VCaP (cell line): ENCODE measurements around the gene STK39.

ENCODE experiments used
- H3K27ac ChIP-seq: fragments of 450-650 bp; 2 replicates; pipeline ENCODE4 v1.5.1; 2017
- TF ChIP-seq, protein P1 (sequence below): fragments of 450-650 bp; conservative IDR thresholded peaks from 2 replicates; pipeline ENCODE4 v1.5.1; 2017; ENCODE audit warnings: mild to moderate bottlenecking, moderate library complexity

STK39 gene

DNA sequence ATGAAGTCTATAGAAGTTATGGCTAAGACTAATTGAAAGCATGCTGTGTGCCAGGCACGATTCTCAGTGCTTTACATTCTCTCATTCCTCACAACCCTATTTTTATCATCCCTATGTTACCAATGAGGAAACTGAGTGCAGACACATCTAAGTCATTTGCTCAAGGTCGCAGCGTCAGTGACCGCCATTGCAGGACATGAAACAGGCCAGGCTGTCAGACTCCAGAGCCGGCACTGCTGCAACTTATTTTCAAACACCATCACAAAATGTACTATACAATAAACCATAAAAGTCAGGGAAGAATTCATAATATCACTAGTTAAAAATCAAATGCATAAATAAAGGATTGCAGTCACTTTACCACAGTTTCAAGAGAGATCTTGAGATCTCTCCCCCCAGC is 5.6 kb downstream of the STK39 start:
- TF ChIP-seq, protein P1, sequence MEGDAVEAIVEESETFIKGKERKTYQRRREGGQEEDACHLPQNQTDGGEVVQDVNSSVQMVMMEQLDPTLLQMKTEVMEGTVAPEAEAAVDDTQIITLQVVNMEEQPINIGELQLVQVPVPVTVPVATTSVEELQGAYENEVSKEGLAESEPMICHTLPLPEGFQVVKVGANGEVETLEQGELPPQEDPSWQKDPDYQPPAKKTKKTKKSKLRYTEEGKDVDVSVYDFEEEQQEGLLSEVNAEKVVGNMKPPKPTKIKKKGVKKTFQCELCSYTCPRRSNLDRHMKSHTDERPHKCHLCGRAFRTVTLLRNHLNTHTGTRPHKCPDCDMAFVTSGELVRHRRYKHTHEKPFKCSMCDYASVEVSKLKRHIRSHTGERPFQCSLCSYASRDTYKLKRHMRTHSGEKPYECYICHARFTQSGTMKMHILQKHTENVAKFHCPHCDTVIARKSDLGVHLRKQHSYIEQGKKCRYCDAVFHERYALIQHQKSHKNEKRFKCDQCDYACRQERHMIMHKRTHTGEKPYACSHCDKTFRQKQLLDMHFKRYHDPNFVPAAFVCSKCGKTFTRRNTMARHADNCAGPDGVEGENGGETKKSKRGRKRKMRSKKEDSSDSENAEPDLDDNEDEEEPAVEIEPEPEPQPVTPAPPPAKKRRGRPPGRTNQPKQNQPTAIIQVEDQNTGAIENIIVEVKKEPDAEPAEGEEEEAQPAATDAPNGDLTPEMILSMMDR = no peak
- H3K27ac ChIP-seq = no peak overlapping the region

DNA sequence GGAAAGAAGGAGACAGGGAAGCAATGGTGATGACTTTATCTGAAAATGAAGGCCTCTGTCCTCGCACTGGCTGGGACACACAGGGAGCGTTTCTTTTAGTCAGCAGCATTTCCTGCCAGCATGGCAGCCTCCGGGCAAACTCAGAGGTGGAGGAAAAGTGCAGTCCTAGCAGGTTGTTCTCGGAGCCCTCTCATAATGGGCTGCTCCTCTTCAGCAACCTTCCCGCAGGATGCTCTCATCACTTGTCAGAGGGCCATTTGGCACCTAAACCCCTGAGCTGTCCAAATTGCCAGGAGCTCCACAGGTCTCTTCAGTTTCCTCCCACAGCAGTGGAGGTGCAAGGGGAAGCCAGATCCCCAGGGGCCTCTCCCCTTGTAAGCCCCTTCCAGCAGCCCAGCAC is 6.2 kb downstream of the STK39 start:
- H3K27ac ChIP-seq = no peak overlapping the region
- TF ChIP-seq, protein P1 = no peak

DNA sequence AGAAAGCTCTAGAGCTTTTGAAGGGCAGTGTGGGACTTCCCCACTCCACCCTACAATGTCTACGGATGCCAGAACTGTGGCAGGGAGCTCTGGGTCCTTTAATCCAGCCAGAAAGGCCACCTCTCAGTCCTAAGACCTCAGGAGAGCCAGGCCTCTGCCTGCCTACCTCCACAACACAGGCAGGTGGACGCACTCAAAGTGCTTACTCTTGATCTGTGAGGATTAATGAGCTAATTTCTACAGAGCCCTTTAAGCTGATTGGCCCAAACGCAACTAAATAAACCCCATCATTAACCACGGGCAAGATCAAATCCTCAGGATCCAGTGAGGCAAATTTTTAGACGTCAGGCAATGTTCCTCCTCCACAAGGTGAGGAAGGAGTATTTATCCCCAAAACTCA is 8.1 kb downstream of the STK39 start:
- TF ChIP-seq, protein P1 = no peak
- no peak overlapping the region for H3K27ac ChIP-seq

DNA sequence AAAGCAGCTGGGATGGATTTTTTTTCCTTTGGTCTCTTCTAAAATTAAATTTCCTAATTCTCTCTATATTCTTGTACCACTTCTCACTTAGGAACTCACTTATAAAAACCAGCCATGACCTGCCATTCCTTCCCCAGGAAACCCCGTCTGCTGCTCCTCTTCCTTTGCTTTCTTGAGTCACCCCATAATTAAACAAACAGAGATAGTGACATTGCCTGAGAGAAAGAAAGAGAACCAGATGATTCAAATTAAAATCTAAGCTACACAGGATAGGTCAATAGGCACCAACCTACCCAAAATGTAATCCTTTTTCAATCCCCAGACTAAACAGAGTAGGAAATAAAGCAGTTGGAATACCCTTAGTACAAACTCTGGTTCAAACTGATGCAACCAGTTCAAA is 9.7 kb downstream of the STK39 start:
- no peak overlapping the region for H3K27ac ChIP-seq
- TF ChIP-seq, protein P1 = no peak

DNA sequence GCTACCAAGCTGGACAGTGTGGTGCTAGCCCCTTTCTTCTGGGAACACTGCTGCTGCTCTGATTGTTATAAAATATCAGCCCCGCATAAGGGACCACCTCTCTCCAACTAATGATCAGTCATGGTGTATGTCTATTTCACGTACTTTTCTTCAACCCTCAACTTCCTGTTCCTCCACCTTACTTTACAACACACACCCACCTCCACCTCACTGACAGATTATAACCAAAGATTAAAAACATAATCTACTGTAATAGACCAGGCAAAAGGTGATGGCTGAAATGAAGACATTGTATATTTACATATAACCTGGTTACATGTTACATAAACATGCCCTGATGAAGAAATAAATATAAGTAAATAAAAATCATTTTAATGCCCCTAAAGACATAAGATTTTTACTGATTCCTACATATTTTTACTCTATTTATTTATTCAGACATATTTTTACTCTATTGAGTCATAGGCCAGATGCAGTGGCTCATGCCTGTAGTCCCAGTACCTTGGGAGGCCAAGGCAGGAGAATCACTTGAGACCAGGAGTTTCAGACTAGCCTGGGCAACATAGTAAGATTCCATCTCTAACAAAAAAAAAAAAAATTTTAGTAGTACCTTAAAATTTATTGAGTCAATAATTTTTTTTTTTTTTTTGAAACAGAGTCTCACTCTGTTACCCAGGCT is 12.8 kb downstream of the STK39 start:
- TF ChIP-seq, protein P1 = no peak
- H3K27ac ChIP-seq = no peak overlapping the region

DNA sequence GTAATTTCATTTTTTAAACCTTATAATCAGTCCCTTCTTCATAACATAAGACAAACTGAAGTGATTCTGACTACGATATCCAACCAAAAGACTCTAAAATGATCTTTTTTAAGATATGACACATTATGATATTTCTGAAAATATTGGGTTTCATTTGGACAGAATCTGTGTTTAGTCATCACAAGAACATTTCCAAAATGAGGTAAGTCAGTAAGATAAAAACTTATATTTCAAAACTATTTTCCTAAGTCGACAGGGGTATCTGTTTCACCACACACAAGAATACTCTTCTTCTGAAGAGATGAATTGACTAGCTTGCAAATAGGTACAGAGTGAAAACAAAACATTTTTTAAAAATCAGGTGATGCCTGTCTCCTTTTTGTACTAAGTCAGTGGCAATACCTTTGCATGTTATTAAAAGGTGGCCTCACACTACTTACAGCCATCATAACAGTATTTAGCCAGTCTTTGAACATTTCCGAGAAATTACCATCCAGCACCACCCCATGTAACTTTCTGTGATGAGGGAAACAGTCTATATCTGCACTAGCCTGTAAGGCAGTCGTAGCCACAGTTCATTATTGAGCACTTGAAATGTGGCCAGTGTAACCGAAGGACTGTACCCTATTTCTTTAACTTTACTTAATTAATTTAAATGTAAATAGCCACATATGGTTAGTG is 13.5 kb downstream of the STK39 start:
- no peak overlapping the region for H3K27ac ChIP-seq
- TF ChIP-seq, protein P1 = no peak

DNA sequence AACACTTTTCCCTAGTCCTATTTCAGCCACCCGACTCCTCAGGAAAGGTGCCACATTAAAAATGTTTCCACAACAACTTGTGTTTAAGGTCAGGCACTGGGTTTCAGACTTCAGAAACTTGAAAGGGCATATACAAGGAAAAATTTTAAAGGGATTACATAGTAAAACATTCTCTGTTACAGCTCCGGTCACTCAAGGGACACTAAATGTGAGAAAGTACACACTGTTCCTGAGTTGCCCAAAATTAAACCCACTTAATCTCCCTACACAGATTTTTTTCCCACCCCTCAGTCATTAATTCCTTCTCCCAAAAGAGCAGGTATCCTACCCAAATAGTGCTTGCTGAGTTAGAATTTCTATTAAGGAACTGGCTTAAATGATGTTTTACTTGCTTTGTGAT is 14.2 kb downstream of the STK39 start:
- no peak overlapping the region for H3K27ac ChIP-seq
- TF ChIP-seq, protein P1 = no peak
